Measurements from ENCODE around the gene ADAM10. TPM values are rescaled to one million over a fixed set of nuclear protein-coding genes. Genes with fewer than 3 reads are reported as not detected.
"Not testable (repeated sequence)": the region's sequence is repeated elsewhere in the genome, so short reads cannot be mapped to it uniquely, and the experiment has no call there.

Gene ADAM10
- total and polyA plus RNA-seq, 11 donors, result 8.4 to 128 (median 67.0) TPM

GRCh38 chr15:58626378-58626777, 123.1 kb downstream of the ADAM10 start:
- TF ChIP-seq CTCF (IDR thresholded peaks at IDR 0.05) (no peak), POLR2A (IDR thresholded peaks at IDR 0.05) (no peak)
- ATAC-seq (no peak), DNase-seq (no peak)
- no peaks in the 10 kb centered on the region for H3K9me3 ChIP-seq
- no peak overlapping the region for H3K4me3 ChIP-seq
- no peak overlapping the region for H3K27ac ChIP-seq
- H3K36me3 ChIP-seq, result peaks cover 0 to 38% (median 19%) of the 10 kb centered on the region in 9 donors
- WGBS, 4 donors, result 98 to 99% (median 99%) methylated on average over 3 of the region's 3 CpGs
- intact Hi-C loops (cut with DNase I), result loop anchor here in 2 of 10 donors (5.0 to 10.0 kb wide), 3 partner anchors 121 to 182 kb away; partner anchors contain the start of gene ADAM10 (in 1 of the 2)
- H3K27me3 ChIP-seq, result no peaks in the 10 kb centered on the region
- H3K4me1 ChIP-seq, result peaks cover 0 to 40% (median 19%) of the 10 kb centered on the region in 12 donors

GRCh38 chr15:58622877-58623276, 126.6 kb downstream of the ADAM10 start:
- TF ChIP-seq POLR2A (IDR thresholded peaks at IDR 0.05) (no peak), CTCF (IDR thresholded peaks at IDR 0.05) (no peak)
- WGBS, 4 donors, result 93 to 96% (median 95%) methylated on average over 3 of the region's 3 CpGs
- DNase-seq, result no peak
- H3K9me3 ChIP-seq, result peaks cover 0 to 19% (median under 1%) of the 10 kb centered on the region in 12 donors
- H3K36me3 ChIP-seq, result peaks cover 0 to 57% (median 33%) of the 10 kb centered on the region in 9 donors
- no peaks in the 10 kb centered on the region for H3K27me3 ChIP-seq
- peak overlapping the region in 1 of 12 donors; percentile 10 for H3K27ac ChIP-seq
- H3K4me3 ChIP-seq, result no peak overlapping the region
- H3K4me1 ChIP-seq, result peaks cover 0 to 22% (median 6%) of the 10 kb centered on the region in 12 donors
- intact Hi-C loops (cut with DNase I), result loop anchor here in 2 of 10 donors (10.0 kb wide), 2 partner anchors 168 to 178 kb away; no protein-coding TSS in a partner anchor
- no peak for ATAC-seq

- Histone ChIP-seq H3K4me1 (peaks cover 0 to 13% (median 0%) of the 10 kb centered on the region in 12 donors), H3K9me3 (peaks cover 0 to 43% (median 4%) of the 10 kb centered on the region in 12 donors), H3K36me3 (peaks cover 0 to 54% (median 14%) of the 10 kb centered on the region in 9 donors)
- not testable (repeated sequence) for H3K27me3 ChIP-seq, H3K27ac ChIP-seq, H3K4me3 ChIP-seq, ATAC-seq, DNase-seq
- intact Hi-C loops (cut with DNase I), result loop anchor here in 2 of 10 donors (10.0 kb wide), 2 partner anchors 165 to 175 kb away; no protein-coding TSS in a partner anchor
Measured at GRCh38 chr15:58620268-58620667, 129.2 kb downstream of the ADAM10 start.

- H3K4me1 ChIP-seq, result no peaks in the 10 kb centered on the region
- ATAC-seq (no peak), DNase-seq (no peak)
- WGBS, 4 donors, result 95 to 98% (median 97%) methylated on average over 1 of the region's 1 CpG
- no peak overlapping the region for H3K4me3 ChIP-seq
- H3K27ac ChIP-seq, result no peak overlapping the region
- H3K9me3 ChIP-seq, result peaks cover 0 to 63% (median 15%) of the 10 kb centered on the region in 12 donors
- H3K27me3 ChIP-seq, result no peaks in the 10 kb centered on the region
- H3K36me3 ChIP-seq, result peaks cover 0 to 74% (median 19%) of the 10 kb centered on the region in 9 donors
- intact Hi-C loops (cut with DNase I), result loop anchor here in 1 of 10 donors (5.0 kb wide), 1 partner anchor 99 kb away; no protein-coding TSS in a partner anchor
- TF ChIP-seq CTCF (IDR thresholded peaks at IDR 0.05), result no peak
- TF ChIP-seq POLR2A (IDR thresholded peaks at IDR 0.05), result no peak
Measured at GRCh38 chr15:58616171-58616570, 133.3 kb downstream of the ADAM10 start.
